Sigmoid colon (tissue), 7 donors: ENCODE data around the gene NFIL3. TPM values are rescaled to one million over a fixed set of nuclear protein-coding genes. Genes with fewer than 3 reads are reported as not detected.

ENCODE experiments used
- DNase-seq: peaks from one replicate; pipeline ENCODE4 v3.0.0-alpha.2; 2019
- H3K27ac ChIP-seq, 4 donors: fragments of 200-600 bp; sonication (generic); one replicate each; pipeline ENCODE4 v1.5.1; 2016 to 2019; ENCODE audit warnings: mild to moderate bottlenecking in 1 of 4
- H3K27me3 ChIP-seq, 3 donors: fragments of 200-600 bp; sonication (generic); one replicate each; pipeline ENCODE4 v1.5.1; 2019; ENCODE audit warnings: mild to moderate bottlenecking in 1 of 3
- H3K36me3 ChIP-seq, 4 donors: fragments of 200-600 bp; sonication (generic); one replicate each; pipeline ENCODE4 v1.5.1; 2016 to 2019
- H3K4me1 ChIP-seq, 4 donors: fragments of 200-600 bp; sonication (generic); one replicate each; pipeline ENCODE4 v1.5.1; 2017 to 2019
- H3K4me3 ChIP-seq, 4 donors: fragments of 200-600 bp; sonication (generic); one replicate each; pipeline ENCODE4 v1.5.1; 2017 to 2019; ENCODE audit warnings: mild to moderate bottlenecking in 2 of 4, moderate library complexity in 1 of 4
- H3K9me3 ChIP-seq, 4 donors: fragments of 200-600 bp in 3 of 4; sonication (generic) in 3 of 4; one replicate each; pipeline versions ENCODE4 v1.5.1 to v1.6.1; 2013 to 2019
- EP300 ChIP-seq, 4 donors: sonication (generic); formaldehyde crosslinking; IDR thresholded peaks; one replicate each; pipeline ENCODE4 v1.6.1; 2017; ENCODE audit warnings: antibody characterized with exemption in 4 of 4
- POLR2A ChIP-seq, 2 donors: fragments of 450-650 bp; IDR thresholded peaks; one replicate each; pipeline ENCODE4 v1.6.1; 2016; ENCODE audit warnings: antibody characterized with exemption in 2 of 2, mild to moderate bottlenecking in 2 of 2, moderate library complexity in 2 of 2
- POLR2AphosphoS5 ChIP-seq, 4 donors: sonication (generic); formaldehyde crosslinking; IDR thresholded peaks; one replicate each; pipeline ENCODE4 v1.6.1; 2017; ENCODE audit warnings: antibody characterized with exemption in 4 of 4
- WGBS, 2 donors: extraction: QIAGEN DNeasy Blood & Tissue Kit; methylation state at CpG; one replicate each; pipeline ENCODE4 v1.1.7; 2013; 5-methylcytosine and 5-hydroxymethylcytosine counted together
- intact Hi-C: fragments of 100-400 bp; cut with DNase I; formaldehyde crosslinking; loops from one replicate; pipeline ENCODE4 v1.15.1; 2023
- polyA plus RNA-seq, 3 donors: library from polyadenylated mRNA; stranded (reverse); fragments of 200-250 nt; gene quantifications; one replicate each; pipeline ENCODE4 v1.2.3, GENCODE V29; 2013
- total RNA-seq, 4 donors: library from RNA; depleted of rRNA; stranded (reverse); fragments of >200 nt; gene quantifications; one replicate each; pipeline ENCODE4 v1.1.0, GENCODE V29; 2016
- TF ChIP-seq, protein P1 (sequence below), 4 experiments: fragments of 450-650 bp in 3 of 4; fragments of 200-600 bp in 1 of 4; IDR thresholded peaks; one replicate each; pipeline ENCODE4 v1.5.1; 2016 to 2019; ENCODE audit warnings: antibody characterized with exemption in 4 of 4, mild to moderate bottlenecking in 3 of 4, moderate library complexity in 2 of 4
- donor health status: healthy with polysubstance abuse.
- donor health status: Bipolar disorder and iron deficiency.
- donor health status: healthy.

The NFIL3 gene
- total and polyA plus RNA-seq, 7 donors: 15.7 to 93.3 (median 34.3) TPM

DNA sequence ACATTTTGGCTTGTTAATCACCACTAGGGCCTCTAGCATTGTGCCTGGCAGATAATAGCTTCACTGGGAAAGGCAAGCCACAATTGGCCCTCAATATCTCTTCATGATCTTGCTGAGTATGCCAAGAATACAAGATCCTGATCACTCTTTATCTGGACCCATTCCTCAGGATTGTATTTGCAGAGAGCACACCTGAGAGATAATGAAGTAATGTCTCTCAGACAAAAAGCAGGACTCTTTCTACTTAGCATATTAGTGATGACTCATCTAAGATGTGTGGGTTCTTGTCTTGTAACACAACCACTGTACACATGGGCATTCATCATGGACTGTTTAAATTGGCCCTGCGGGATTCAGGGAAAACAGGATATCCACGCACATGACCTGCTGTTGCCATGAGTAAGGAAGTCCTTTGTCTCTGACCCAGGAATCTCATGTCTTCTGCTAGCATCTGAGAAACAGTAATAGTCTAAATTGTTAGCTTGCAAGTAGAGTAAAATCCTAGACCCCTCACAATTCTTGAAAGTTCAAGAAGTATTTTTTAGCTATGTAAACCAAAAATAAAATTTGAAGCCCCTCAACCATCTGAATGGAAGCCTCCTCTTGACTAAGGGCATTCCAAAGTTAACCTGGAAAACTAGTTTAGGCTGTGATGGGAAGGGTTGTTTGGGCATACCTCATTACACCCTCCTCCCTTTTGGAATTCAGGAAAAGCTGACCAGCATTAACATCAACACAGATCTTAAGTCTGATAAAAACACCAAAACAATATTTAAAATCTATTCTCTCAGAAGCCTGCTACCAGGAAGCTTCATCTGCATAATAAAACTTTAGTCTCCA is 28.0 kb upstream of the NFIL3 start:
- no peak overlapping the region for H3K4me3 ChIP-seq
- TF ChIP-seq EP300 (IDR thresholded peaks at IDR 0.05) (no peak), POLR2A (IDR thresholded peaks at IDR 0.05) (no peak), POLR2AphosphoS5 (IDR thresholded peaks at IDR 0.05) (no peak)
- TF ChIP-seq, protein P1, sequence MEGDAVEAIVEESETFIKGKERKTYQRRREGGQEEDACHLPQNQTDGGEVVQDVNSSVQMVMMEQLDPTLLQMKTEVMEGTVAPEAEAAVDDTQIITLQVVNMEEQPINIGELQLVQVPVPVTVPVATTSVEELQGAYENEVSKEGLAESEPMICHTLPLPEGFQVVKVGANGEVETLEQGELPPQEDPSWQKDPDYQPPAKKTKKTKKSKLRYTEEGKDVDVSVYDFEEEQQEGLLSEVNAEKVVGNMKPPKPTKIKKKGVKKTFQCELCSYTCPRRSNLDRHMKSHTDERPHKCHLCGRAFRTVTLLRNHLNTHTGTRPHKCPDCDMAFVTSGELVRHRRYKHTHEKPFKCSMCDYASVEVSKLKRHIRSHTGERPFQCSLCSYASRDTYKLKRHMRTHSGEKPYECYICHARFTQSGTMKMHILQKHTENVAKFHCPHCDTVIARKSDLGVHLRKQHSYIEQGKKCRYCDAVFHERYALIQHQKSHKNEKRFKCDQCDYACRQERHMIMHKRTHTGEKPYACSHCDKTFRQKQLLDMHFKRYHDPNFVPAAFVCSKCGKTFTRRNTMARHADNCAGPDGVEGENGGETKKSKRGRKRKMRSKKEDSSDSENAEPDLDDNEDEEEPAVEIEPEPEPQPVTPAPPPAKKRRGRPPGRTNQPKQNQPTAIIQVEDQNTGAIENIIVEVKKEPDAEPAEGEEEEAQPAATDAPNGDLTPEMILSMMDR (IDR thresholded peaks at IDR 0.05): no peak
- H3K27ac ChIP-seq: no peak overlapping the region
- peaks cover 0 to 2% (median 0%) of the 10 kb centered on the region in 4 donors for H3K9me3 ChIP-seq
- H3K36me3 ChIP-seq: no peaks in the 10 kb centered on the region
- intact Hi-C loops: no loop called here
- no peaks in the 10 kb centered on the region for H3K27me3 ChIP-seq
- DNase-seq: no peak
- 92 to 93% methylated on average over 2 of the region's 2 CpGs for WGBS, 2 donors
- no peaks in the 10 kb centered on the region for H3K4me1 ChIP-seq

DNA sequence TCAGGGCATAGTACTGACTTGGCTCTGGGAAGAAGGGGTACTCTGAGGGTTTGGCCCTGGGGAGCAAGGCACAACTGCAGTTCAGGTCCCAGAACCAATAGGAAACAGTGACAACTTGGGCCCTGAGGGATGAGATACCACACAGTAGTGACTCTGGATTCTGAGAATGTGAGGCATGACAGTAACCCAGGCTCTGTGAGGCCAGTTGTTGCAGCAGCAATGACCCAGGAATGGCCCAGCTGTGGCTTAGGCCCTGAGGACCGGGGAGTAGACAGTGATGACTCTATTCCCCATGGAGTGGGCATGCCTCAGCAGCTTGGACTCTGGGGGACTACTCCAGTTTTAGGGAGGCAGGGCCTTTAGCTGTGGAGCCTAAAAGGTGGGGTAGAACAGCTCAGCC is 21.5 kb upstream of the NFIL3 start:
- intact Hi-C loops: no loop called here
- Histone ChIP-seq H3K4me1 (no peaks in the 10 kb centered on the region), H3K36me3 (no peaks in the 10 kb centered on the region), H3K27ac (no peak overlapping the region), H3K4me3 (no peak overlapping the region), H3K9me3 (peaks cover 0 to 7% (median 5%) of the 10 kb centered on the region in 4 donors), H3K27me3 (no peaks in the 10 kb centered on the region)
- WGBS, 2 donors: 86% methylated on average over 1 of the region's 1 CpG
- TF ChIP-seq POLR2A (IDR thresholded peaks at IDR 0.05): no peak
- TF ChIP-seq EP300 (IDR thresholded peaks at IDR 0.05): no peak
- TF ChIP-seq, protein P1 (IDR thresholded peaks at IDR 0.05): no peak
- TF ChIP-seq POLR2AphosphoS5 (IDR thresholded peaks at IDR 0.05): no peak
- DNase-seq: no peak

DNA sequence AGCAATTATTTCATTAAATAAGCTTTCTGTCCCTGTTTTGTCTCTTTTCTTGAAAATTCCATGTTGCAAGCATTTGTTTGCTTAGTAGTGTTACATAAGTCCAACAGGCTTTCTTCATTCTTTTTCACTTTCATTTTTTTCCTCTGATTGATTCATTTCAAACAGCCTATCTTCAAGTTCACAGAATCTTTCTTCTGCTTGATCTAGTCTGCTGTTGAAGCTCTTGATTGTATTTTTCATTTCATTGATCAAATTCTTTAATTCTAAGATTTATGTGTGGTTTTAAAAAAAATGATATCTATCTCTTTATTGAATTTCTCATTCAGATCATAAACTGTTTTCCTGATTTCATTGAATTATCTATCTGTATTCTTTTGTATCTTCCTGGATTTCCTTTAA is 20.4 kb upstream of the NFIL3 start:
- H3K27me3 ChIP-seq: no peaks in the 10 kb centered on the region
- H3K36me3 ChIP-seq: no peaks in the 10 kb centered on the region
- TF ChIP-seq, protein P1 (IDR thresholded peaks at IDR 0.05): no peak
- TF ChIP-seq POLR2A (IDR thresholded peaks at IDR 0.05): no peak
- no peak for TF ChIP-seq POLR2AphosphoS5 (IDR thresholded peaks at IDR 0.05)
- no peak for TF ChIP-seq EP300 (IDR thresholded peaks at IDR 0.05)
- no peak overlapping the region for H3K27ac ChIP-seq
- DNase-seq: no peak
- peaks cover 0 to 7% (median 5%) of the 10 kb centered on the region in 4 donors for H3K9me3 ChIP-seq
- intact Hi-C loops: no loop called here
- no peak overlapping the region for H3K4me3 ChIP-seq
- H3K4me1 ChIP-seq: no peaks in the 10 kb centered on the region

DNA sequence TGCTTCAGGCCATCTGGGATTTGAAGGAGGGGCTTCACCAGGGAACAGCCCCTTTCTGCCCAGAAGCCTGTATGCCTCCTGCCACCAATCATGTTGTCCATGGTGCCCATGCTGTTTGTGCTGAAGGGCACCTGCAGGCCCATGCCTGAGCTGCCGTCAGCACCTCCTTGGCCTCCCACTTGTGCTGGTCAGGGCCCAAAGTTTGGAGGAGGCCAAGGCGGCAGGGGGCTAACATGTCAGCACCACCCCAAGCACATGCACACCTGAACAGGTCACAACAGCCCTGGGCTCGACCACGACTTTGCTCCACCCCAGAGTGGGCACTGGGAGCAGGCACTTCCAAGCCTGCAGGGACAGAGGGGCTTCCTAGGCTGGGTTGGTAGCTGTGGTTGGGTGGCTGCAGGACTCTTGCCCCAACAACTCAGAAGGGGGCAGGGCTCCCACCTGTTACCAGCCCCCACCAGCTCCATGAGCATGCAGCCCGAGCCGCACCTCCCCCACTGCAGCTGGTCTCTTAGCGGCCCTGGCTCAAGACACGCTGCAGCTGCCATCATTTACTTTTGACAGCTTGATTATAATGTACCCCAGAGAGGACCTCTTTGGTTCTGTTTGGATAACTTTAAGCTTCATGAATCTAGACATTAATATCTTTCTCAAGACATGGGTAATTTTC is 19.8 kb upstream of the NFIL3 start:
- Histone ChIP-seq H3K4me1 (no peaks in the 10 kb centered on the region), H3K4me3 (no peak overlapping the region), H3K36me3 (no peaks in the 10 kb centered on the region), H3K27me3 (no peaks in the 10 kb centered on the region), H3K27ac (no peak overlapping the region), H3K9me3 (peaks cover 0 to 7% (median 5%) of the 10 kb centered on the region in 4 donors)
- no peak for DNase-seq
- 79 to 89% methylated on average over 8 of the region's 8 CpGs for WGBS, 2 donors
- intact Hi-C loops: no loop called here
- TF ChIP-seq POLR2A (IDR thresholded peaks at IDR 0.05) (no peak), EP300 (IDR thresholded peaks at IDR 0.05) (no peak), POLR2AphosphoS5 (IDR thresholded peaks at IDR 0.05) (no peak)
- TF ChIP-seq, protein P1 (IDR thresholded peaks at IDR 0.05): no peak
